Colonic mucosa (tissue), 4 donors: ENCODE measurements around the gene GRIK2. TPM values are rescaled to one million over a fixed set of nuclear protein-coding genes. Genes with fewer than 3 reads are reported as not detected.

Experiments
- DNase-seq: peaks from one replicate; pipeline ENCODE4 v3.0.0-alpha.2; 2020
- H3K27ac ChIP-seq: fragments of 200-600 bp; one replicate; pipeline ENCODE4 v1.8.0; 2021
- H3K27me3 ChIP-seq: fragments of 200-600 bp; one replicate; pipeline ENCODE4 v1.8.0; 2021
- H3K36me3 ChIP-seq: fragments of 200-600 bp; one replicate; pipeline ENCODE4 v1.8.0; 2021
- H3K4me1 ChIP-seq: fragments of 200-600 bp; one replicate; pipeline ENCODE4 v1.8.0; 2021; ENCODE audit warnings: mild to moderate bottlenecking
- H3K4me3 ChIP-seq: fragments of 200-600 bp; one replicate; pipeline ENCODE4 v1.8.0; 2021
- H3K9ac ChIP-seq, 2 donors: one replicate each; pipeline ENCODE4 v1.7.0; 2013; ENCODE audit warnings: control low read depth in 2 of 2, low read depth in 2 of 2, low read length in 2 of 2
- H3K9me3 ChIP-seq: fragments of 200-600 bp; one replicate; pipeline ENCODE4 v1.8.0; 2021
- intact Hi-C: fragments of 100-400 bp; cut with DNase I; formaldehyde crosslinking; loops from one replicate; pipeline ENCODE4 v1.14.1; 2022
- total RNA-seq, 2 donors: library from RNA; stranded (reverse); fragmentation: NEBNext Ultra II Directional in 1 of 2; extraction: Animal tissue kit (Norgen Biotek cat#: 25700) in 1 of 2; gene quantifications; one replicate each; pipeline ENCODE4 v1.2.1, GENCODE V29; 2021
- TF ChIP-seq, protein P1 (sequence below): fragments of 200-600 bp; IDR thresholded peaks from one replicate; pipeline ENCODE4 v1.8.0; 2022; ENCODE audit warnings: antibody characterized with exemption, mild to moderate bottlenecking
- donor health status: healthy.
- donor health status: DM: no; HTN: no; CAD: no.
- donor health status: DM: no; HTN: no; CAD: no.

The GRIK2 gene
- total RNA-seq, 2 donors from 2014 or later, result 0.50 to 0.72 TPM

- intact Hi-C loops, result no loop called here
- Histone ChIP-seq H3K27ac (no peak overlapping the region), H3K4me1 (no peaks in the 10 kb centered on the region), H3K36me3 (no peaks in the 10 kb centered on the region), H3K9me3 (no peaks in the 10 kb centered on the region), H3K27me3 (no peaks in the 10 kb centered on the region), H3K9ac (no peak overlapping the region), H3K4me3 (no peak overlapping the region)
- TF ChIP-seq, protein P1, sequence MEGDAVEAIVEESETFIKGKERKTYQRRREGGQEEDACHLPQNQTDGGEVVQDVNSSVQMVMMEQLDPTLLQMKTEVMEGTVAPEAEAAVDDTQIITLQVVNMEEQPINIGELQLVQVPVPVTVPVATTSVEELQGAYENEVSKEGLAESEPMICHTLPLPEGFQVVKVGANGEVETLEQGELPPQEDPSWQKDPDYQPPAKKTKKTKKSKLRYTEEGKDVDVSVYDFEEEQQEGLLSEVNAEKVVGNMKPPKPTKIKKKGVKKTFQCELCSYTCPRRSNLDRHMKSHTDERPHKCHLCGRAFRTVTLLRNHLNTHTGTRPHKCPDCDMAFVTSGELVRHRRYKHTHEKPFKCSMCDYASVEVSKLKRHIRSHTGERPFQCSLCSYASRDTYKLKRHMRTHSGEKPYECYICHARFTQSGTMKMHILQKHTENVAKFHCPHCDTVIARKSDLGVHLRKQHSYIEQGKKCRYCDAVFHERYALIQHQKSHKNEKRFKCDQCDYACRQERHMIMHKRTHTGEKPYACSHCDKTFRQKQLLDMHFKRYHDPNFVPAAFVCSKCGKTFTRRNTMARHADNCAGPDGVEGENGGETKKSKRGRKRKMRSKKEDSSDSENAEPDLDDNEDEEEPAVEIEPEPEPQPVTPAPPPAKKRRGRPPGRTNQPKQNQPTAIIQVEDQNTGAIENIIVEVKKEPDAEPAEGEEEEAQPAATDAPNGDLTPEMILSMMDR, result no peak
- DNase-seq, result no peak
Measured at GRCh38 chr6:101539510-101540245, 146.2 kb downstream of the GRIK2 start.

DNA sequence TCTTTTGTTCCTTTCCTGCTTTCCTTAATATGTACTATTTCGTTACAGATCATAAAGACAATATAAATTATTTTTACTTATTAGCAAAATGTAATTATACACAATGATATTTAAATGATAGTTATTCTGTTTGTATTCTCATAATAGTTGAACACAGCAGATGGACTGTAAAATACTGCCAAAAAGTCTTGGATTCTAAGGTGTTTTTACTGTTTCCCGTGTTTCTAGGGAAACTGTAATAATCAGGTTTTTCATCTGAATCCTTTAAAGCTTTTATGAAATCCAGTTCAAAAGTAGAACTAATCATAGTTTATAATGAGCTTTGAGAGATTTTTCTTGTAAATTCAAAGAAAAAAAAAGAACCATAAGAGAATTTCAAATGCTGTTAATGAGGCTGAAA is 148.4 kb downstream of the GRIK2 start:
- H3K36me3 ChIP-seq, result no peaks in the 10 kb centered on the region
- no peak overlapping the region for H3K27ac ChIP-seq
- TF ChIP-seq, protein P1, result no peak
- H3K9me3 ChIP-seq, result no peaks in the 10 kb centered on the region
- intact Hi-C loops, result no loop called here
- no peak overlapping the region for H3K4me3 ChIP-seq
- no peak for DNase-seq
- no peak overlapping the region for H3K9ac ChIP-seq
- no peaks in the 10 kb centered on the region for H3K27me3 ChIP-seq
- H3K4me1 ChIP-seq, result no peaks in the 10 kb centered on the region

GRCh38 chr6:101543796-101544195 is 150.3 kb downstream of the GRIK2 start:
- Histone ChIP-seq H3K4me3 (no peak overlapping the region), H3K27me3 (no peaks in the 10 kb centered on the region), H3K9ac (no peak overlapping the region), H3K36me3 (no peaks in the 10 kb centered on the region), H3K9me3 (no peaks in the 10 kb centered on the region), H3K4me1 (no peaks in the 10 kb centered on the region), H3K27ac (no peak overlapping the region)
- DNase-seq, result no peak
- TF ChIP-seq, protein P1, result no peak
- intact Hi-C loops, result no loop called here

DNA sequence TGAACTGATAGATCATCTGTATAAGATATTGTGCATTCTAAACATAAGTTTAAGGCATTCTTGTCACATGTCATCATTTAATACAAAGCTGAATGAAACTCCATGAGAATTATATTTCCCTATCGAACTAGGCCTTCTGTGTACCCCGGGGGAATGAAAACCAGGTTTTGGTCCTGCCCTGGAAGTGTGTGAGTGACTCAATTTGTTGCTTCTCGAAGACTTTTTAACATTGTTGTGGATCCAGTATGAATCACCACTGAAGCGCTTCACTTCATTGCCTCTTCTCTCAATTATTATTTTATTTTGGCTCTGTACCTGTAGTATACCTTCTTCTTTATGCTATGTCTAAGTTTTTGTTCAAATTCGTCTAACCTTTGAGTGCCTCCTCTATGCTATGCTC is 150.8 kb downstream of the GRIK2 start:
- no peak overlapping the region for H3K27ac ChIP-seq
- intact Hi-C loops, result no loop called here
- no peak for DNase-seq
- H3K27me3 ChIP-seq, result no peaks in the 10 kb centered on the region
- H3K4me1 ChIP-seq, result no peaks in the 10 kb centered on the region
- TF ChIP-seq, protein P1, result no peak
- H3K36me3 ChIP-seq, result no peaks in the 10 kb centered on the region
- no peak overlapping the region for H3K4me3 ChIP-seq
- no peaks in the 10 kb centered on the region for H3K9me3 ChIP-seq
- H3K9ac ChIP-seq, result no peak overlapping the region

DNA sequence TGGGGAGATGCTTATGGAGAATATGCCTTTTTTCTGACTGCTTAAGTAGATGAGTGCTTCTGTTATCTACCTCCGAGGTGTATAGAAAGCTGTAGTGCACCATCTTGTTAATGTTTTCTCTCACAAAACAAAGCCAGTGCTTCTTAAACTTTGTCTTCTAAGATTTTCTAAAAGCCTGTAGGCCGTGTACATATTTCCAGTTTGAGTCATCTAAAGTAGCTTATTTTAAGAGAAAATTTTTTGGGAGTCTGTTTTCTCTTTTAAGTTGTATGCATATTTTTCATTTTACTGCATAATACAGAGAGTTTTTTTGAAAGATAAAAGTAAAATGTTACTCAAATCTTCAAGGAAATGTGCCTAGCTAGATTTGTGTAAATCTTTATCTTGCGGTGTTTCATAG is 151.7 kb downstream of the GRIK2 start:
- Histone ChIP-seq H3K27me3 (no peaks in the 10 kb centered on the region), H3K9me3 (no peaks in the 10 kb centered on the region), H3K4me1 (no peaks in the 10 kb centered on the region), H3K4me3 (no peak overlapping the region), H3K36me3 (no peaks in the 10 kb centered on the region), H3K9ac (no peak overlapping the region), H3K27ac (no peak overlapping the region)
- intact Hi-C loops, result no loop called here
- TF ChIP-seq, protein P1, result no peak
- no peak for DNase-seq
